Ovary (tissue), 9 donors: ENCODE results near the gene ADAMTS17. TPM values are rescaled to one million over a fixed set of nuclear protein-coding genes. Genes with fewer than 3 reads are reported as not detected.

Experiments
- DNase-seq, 5 donors: peaks; one replicate each; pipeline ENCODE4 v3.0.0-alpha.2; 2019 to 2020
- H3K27ac ChIP-seq, 2 donors: fragments of 200-600 bp; one replicate each; pipeline versions ENCODE4 v1.5.1 to v1.8.0; 2019 to 2022
- H3K27me3 ChIP-seq: fragments of 200-600 bp; one replicate; pipeline ENCODE4 v1.8.0; 2022
- H3K36me3 ChIP-seq: fragments of 200-600 bp; sonication (generic); one replicate; pipeline ENCODE4 v1.5.1; 2019
- H3K4me1 ChIP-seq: one replicate; pipeline ENCODE4 v1.8.1; 2013; ENCODE audit warnings: mild to moderate bottlenecking, moderate library complexity; ENCODE audit not compliant: insufficient read depth
- H3K4me3 ChIP-seq: fragments of 200-600 bp; sonication (generic); one replicate; pipeline ENCODE4 v1.5.1; 2017
- H3K9me3 ChIP-seq, 2 donors: fragments of 200-600 bp in 1 of 2; sonication (generic) in 1 of 2; one replicate each; pipeline versions ENCODE4 v1.5.1 to v1.8.1; 2013 to 2019; ENCODE audit warnings: mild to moderate bottlenecking in 1 of 2, moderate library complexity in 1 of 2
- CTCF ChIP-seq, 3 donors: fragments of 450-650 bp in 2 of 3; fragments of 200-600 bp in 1 of 3; IDR thresholded peaks; one replicate each; pipeline versions ENCODE4 v1.5.1 to v1.8.0; 2016 to 2022; ENCODE audit warnings: antibody characterized with exemption in 3 of 3, mild to moderate bottlenecking in 1 of 3
- EP300 ChIP-seq: sonication (generic); formaldehyde crosslinking; IDR thresholded peaks from one replicate; pipeline ENCODE4 v1.6.1; 2017; ENCODE audit warnings: antibody characterized with exemption
- POLR2A ChIP-seq: fragments of 450-650 bp; IDR thresholded peaks from one replicate; pipeline ENCODE4 v1.6.1; 2017; ENCODE audit warnings: antibody characterized with exemption, mild to moderate bottlenecking, moderate library complexity
- WGBS, 3 donors: extraction: QIAGEN DNeasy Blood & Tissue Kit in 1 of 3; methylation state at CpG; one replicate each; pipeline versions ENCODE4 v1.1.5 to v1.1.7; 2013 to 2017; 5-methylcytosine and 5-hydroxymethylcytosine counted together
- intact Hi-C, 4 donors: fragments of 100-400 bp; cut with DNase I; formaldehyde crosslinking; loops; one replicate each; pipeline versions ENCODE4 v1.11.0 to v1.15.1; 2022 to 2023
- polyA plus RNA-seq, 2 donors: library from polyadenylated mRNA; stranded (reverse); fragments of 200-250 nt in 1 of 2; fragments of 350-450 nt in 1 of 2; fragmentation: Illumina TruSeq in 1 of 2; extraction: RNeasy Lipid Tissue Mini Kit (QIAGEN cat#74804) in 1 of 2; gene quantifications; one replicate each; pipeline ENCODE4 v1.2.3, GENCODE V29; 2013 to 2014
- total RNA-seq, 7 donors: library from RNA; depleted of rRNA in 2 of 7; stranded (reverse); fragments of >200 nt in 2 of 7; fragmentation: NEBNext Ultra II Directional in 3 of 7; extraction: Animal tissue kit (Norgen Biotek cat#: 25700) in 3 of 7; gene quantifications; one replicate each; pipeline versions ENCODE4 v1.1.0 to v1.2.4, GENCODE V29; 2016 to 2023
- donor health status: DM: no; HTN: no; CAD: no; lungs with moderate emphysema.
- donor health status: DM: no; HTN: no; CAD: no.
- donor health status: Bipolar disorder and iron deficiency.
- donor health status: DM: yes; HTN: yes; CAD: no.
- donor health status: DM: no; HTN: no; CAD: no.
- donor health status: DM: yes; HTN: yes; CAD: no.

Gene ADAMTS17
- total and polyA plus RNA-seq, 9 donors: 1.3 to 11.3 (median 5.9) TPM

- TF ChIP-seq POLR2A (no peak), CTCF (IDR thresholded peaks at IDR 0.05) (no peak)
- H3K4me3 ChIP-seq: no peak overlapping the region
- no peaks in the 10 kb centered on the region for H3K4me1 ChIP-seq
- intact Hi-C loops: no loop called here
- peak in 1 of 5 donors; percentile 10 for DNase-seq
- WGBS, 3 donors: 69 to 87% (median 84%) methylated on average over 8 of the region's 8 CpGs
- no peaks in the 10 kb centered on the region for H3K36me3 ChIP-seq
- no peaks in the 10 kb centered on the region for H3K27me3 ChIP-seq
- H3K27ac ChIP-seq: no peak overlapping the region
- H3K9me3 ChIP-seq: no peaks in the 10 kb centered on the region
These were observed 150.6 kb downstream of the ADAMTS17 start for GRCh38 chr15:100191161-100191560.

GRCh38 chr15:100190675-100191074, 151.1 kb downstream of the ADAMTS17 start:
- Histone ChIP-seq H3K27me3 (no peaks in the 10 kb centered on the region), H3K27ac (no peak overlapping the region), H3K36me3 (no peaks in the 10 kb centered on the region), H3K9me3 (no peaks in the 10 kb centered on the region), H3K4me3 (no peak overlapping the region), H3K4me1 (no peaks in the 10 kb centered on the region)
- WGBS, 3 donors: 85 to 94% (median 88%) methylated on average over 8 of the region's 8 CpGs
- TF ChIP-seq CTCF (IDR thresholded peaks at IDR 0.05) (no peak), EP300 (no peak), POLR2A (no peak)
- intact Hi-C loops: no loop called here
- peak in 1 of 5 donors; percentile 17 for DNase-seq

- no peak overlapping the region for H3K27ac ChIP-seq
- WGBS, 3 donors: 86 to 92% (median 89%) methylated on average over 4 of the region's 4 CpGs
- no peak overlapping the region for H3K4me3 ChIP-seq
- no peaks in the 10 kb centered on the region for H3K4me1 ChIP-seq
- intact Hi-C loops: no loop called here
- no peaks in the 10 kb centered on the region for H3K36me3 ChIP-seq
- H3K27me3 ChIP-seq: no peaks in the 10 kb centered on the region
- DNase-seq: no peak
- no peaks in the 10 kb centered on the region for H3K9me3 ChIP-seq
- TF ChIP-seq POLR2A (no peak), CTCF (IDR thresholded peaks at IDR 0.05) (no peak), EP300 (no peak)
These were observed 151.9 kb downstream of the ADAMTS17 start for GRCh38 chr15:100189849-100190248.

DNA sequence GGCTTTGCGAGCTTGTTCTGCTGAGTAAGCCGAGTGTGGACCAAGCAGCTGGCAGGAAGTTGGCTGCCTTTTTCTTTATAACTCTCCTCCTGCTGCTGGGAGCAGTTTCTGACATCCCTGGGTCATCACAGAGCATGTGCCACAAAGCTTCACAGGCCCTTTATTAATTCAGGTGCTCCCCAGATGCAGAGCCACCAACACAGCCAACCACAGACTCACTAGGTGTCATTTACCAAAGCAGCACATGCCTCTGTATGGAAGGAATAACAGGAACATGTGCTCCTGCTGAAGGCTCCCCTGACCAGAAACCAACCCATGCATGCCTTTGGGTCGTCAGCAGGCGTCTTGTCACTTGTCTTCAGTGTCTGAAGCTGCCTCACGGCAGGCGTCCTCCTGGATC, 152.5 kb downstream of the ADAMTS17 start:
- WGBS, 3 donors: 83 to 92% (median 89%) methylated on average over 6 of the region's 6 CpGs
- no peak overlapping the region for H3K4me3 ChIP-seq
- no peak for TF ChIP-seq CTCF (IDR thresholded peaks at IDR 0.05)
- TF ChIP-seq POLR2A: no peak
- TF ChIP-seq EP300: no peak
- DNase-seq: peak in 1 of 5 donors; percentile 1
- no peak overlapping the region for H3K27ac ChIP-seq
- H3K27me3 ChIP-seq: no peaks in the 10 kb centered on the region
- no peaks in the 10 kb centered on the region for H3K4me1 ChIP-seq
- intact Hi-C loops: no loop called here
- H3K9me3 ChIP-seq: no peaks in the 10 kb centered on the region
- H3K36me3 ChIP-seq: no peaks in the 10 kb centered on the region

- no peak for DNase-seq
- TF ChIP-seq EP300 (no peak), POLR2A (no peak), CTCF (IDR thresholded peaks at IDR 0.05) (no peak)
- WGBS, 3 donors: 92 to 94% (median 93%) methylated on average over 8 of the region's 8 CpGs
- Histone ChIP-seq H3K9me3 (no peaks in the 10 kb centered on the region), H3K4me1 (no peaks in the 10 kb centered on the region), H3K27ac (no peak overlapping the region), H3K4me3 (no peak overlapping the region), H3K27me3 (no peaks in the 10 kb centered on the region), H3K36me3 (no peaks in the 10 kb centered on the region)
- intact Hi-C loops: no loop called here
These were observed 154.1 kb downstream of the ADAMTS17 start for GRCh38 chr15:100187677-100188076.
